Measurements from ENCODE around the gene AP4M1.

- TF ChIP-seq POLR2A (IDR thresholded peaks at IDR 0.05) (no peak), CTCF (IDR thresholded peaks at IDR 0.05) (no peak)
These were observed 8.4 kb upstream of the AP4M1 start for GRCh38 chr7:100093054-100093453.

Data from uterus (tissue), 2 donors.